Adrenal gland (tissue), 5 donors: Measurements from ENCODE around the gene MARCOL.

Experiments
- CTCF ChIP-seq, 6 experiments: fragments of 450-650 bp in 4 of 6; fragments of 200-600 bp in 2 of 6; sonication (generic) in 1 of 6; IDR thresholded peaks; 1 replicate in 5 of 6; 2 replicates in 1 of 6; pipeline versions ENCODE4 v1.5.1 to v1.8.0; 2016 to 2021; ENCODE audit warnings: antibody characterized with exemption in 6 of 6, mild to moderate bottlenecking in 2 of 6, moderate library complexity in 1 of 6
- POLR2A ChIP-seq, 2 donors: fragments of 450-650 bp; IDR thresholded peaks; one replicate each; pipeline ENCODE4 v1.6.1; 2017; ENCODE audit warnings: antibody characterized with exemption in 2 of 2, mild to moderate bottlenecking in 2 of 2, moderate library complexity in 1 of 2
- donor health status: DM: no; HTN: no; CAD: no.

- TF ChIP-seq CTCF (IDR thresholded peaks at IDR 0.05) (no peak), POLR2A (IDR thresholded peaks at IDR 0.05) (no peak)
Measured at GRCh38 chr5:148206620-148207019, 31.7 kb upstream of the MARCOL start.
